PC-9 (cell line): Measurements from ENCODE around the gene MESP1. TPM values are rescaled to one million over a fixed set of nuclear protein-coding genes. Genes with fewer than 3 reads are reported as not detected.
A peak's percentile ranks its signal among the peaks of the same experiment; 100 is the strongest.

ENCODE experiments used
- BruUV-seq: library from RNA; stranded (reverse); fragments of 400-500 nt; replicated peaks from 2 replicates; lab custom pipeline; 2021; lab: Mats Ljungman, UMichigan
- CTCF ChIA-PET: fragments of 300-600 bp; sonication (Branson Sonifier 250); formaldehyde crosslinking; loops from one replicate; lab custom pipeline; 2022; ENCODE audit warnings: antibody characterized with exemption; lab: Charles Lee
- POLR2A ChIA-PET: fragments of 300-600 bp; sonication (Branson Sonifier 250); formaldehyde crosslinking; loops from one replicate; lab custom pipeline; 2022; ENCODE audit warnings: antibody characterized with exemption; ENCODE audit not compliant: unreplicated experiment; lab: Charles Lee
- DNase-seq, 2 experiments: peaks; one replicate each; pipeline versions ENCODE4 v3.0.0 to v3.0.0-alpha.2; 2015 to 2022; ENCODE audit warnings: mixed read lengths in 1 of 2
- H2AFZ ChIP-seq: fragments of 200-600 bp; sonication (generic); 2 replicates; pipeline ENCODE4 v1.8.1; 2017; ENCODE audit warnings: antibody characterized with exemption
- H3F3A ChIP-seq: fragments of 200-600 bp; sonication (generic); 2 replicates; pipeline ENCODE4 v1.8.1; 2017; ENCODE audit warnings: antibody characterized with exemption, mild to moderate bottlenecking, low read depth; ENCODE audit not compliant: insufficient read depth
- H3K27ac ChIP-seq: fragments of 200-600 bp; sonication (generic); 2 replicates; pipeline ENCODE4 v1.6.1; 2016; ENCODE audit warnings: mixed run types
- H3K27me3 ChIP-seq: fragments of 200-600 bp; sonication (generic); 2 replicates; pipeline ENCODE4 v1.6.1; 2016; ENCODE audit warnings: low read depth, mixed run types; ENCODE audit not compliant: insufficient read depth
- H3K36me3 ChIP-seq: fragments of 200-600 bp; sonication (generic); 2 replicates; pipeline ENCODE4 v1.6.1; 2016; ENCODE audit warnings: low read depth, mixed run types
- H3K4me1 ChIP-seq: fragments of 200-600 bp; sonication (generic); replicated peaks from 2 replicates; pipeline ENCODE4 v1.6.1; 2016; ENCODE audit warnings: mixed run types; ENCODE audit not compliant: insufficient read depth
- H3K4me2 ChIP-seq: fragments of 200-600 bp; sonication (generic); 2 replicates; pipeline ENCODE4 v1.6.1; 2017; ENCODE audit warnings: mixed run types
- H3K4me3 ChIP-seq: fragments of 200-600 bp; sonication (generic); 2 replicates; pipeline ENCODE4 v1.6.1; 2016; ENCODE audit warnings: mixed run types
- H3K79me2 ChIP-seq: fragments of 200-600 bp; sonication (generic); 2 replicates; pipeline ENCODE4 v1.6.1; 2017; ENCODE audit warnings: low read depth, mixed run types
- H3K9me2 ChIP-seq: fragments of 200-600 bp; sonication (generic); 2 replicates; pipeline ENCODE4 v1.8.1; 2017; ENCODE audit warnings: mild to moderate bottlenecking; ENCODE audit not compliant: insufficient read depth
- H3K9me3 ChIP-seq: fragments of 200-600 bp; sonication (generic); 2 replicates; pipeline ENCODE4 v1.8.1; 2016; ENCODE audit warnings: low read depth; ENCODE audit not compliant: insufficient read depth
- H4K20me1 ChIP-seq: fragments of 200-600 bp; sonication (generic); 2 replicates; pipeline ENCODE4 v1.8.1; 2017; ENCODE audit not compliant: insufficient read depth
- EZH2 ChIP-seq: fragments of 200-600 bp; sonication (generic); IDR thresholded peaks from 2 replicates; pipeline ENCODE4 v1.8.0; 2017; ENCODE audit warnings: antibody characterized with exemption, low read depth
- intact Hi-C: fragments of 100-400 bp; cut with micrococcal nuclease; formaldehyde crosslinking; loops from one replicate; pipeline ENCODE4 v1.10.0; 2022; ENCODE audit not compliant: unreplicated experiment
- total RNA-seq: library from RNA; stranded (reverse); gene quantifications from 2 replicates; pipeline ENCODE4 v1.2.3, GENCODE V29; 2021
- TF ChIP-seq, protein P1 (sequence below): fragments of 200-600 bp; sonication (generic); conservative IDR thresholded peaks from 2 replicates; pipeline ENCODE4 v1.6.1; 2017; ENCODE audit warnings: mixed run types, antibody characterized with exemption, mild to moderate bottlenecking, moderate library complexity

Gene MESP1
- total RNA-seq, 1 experiment from 2014 or later: 8.5 TPM

DNA sequence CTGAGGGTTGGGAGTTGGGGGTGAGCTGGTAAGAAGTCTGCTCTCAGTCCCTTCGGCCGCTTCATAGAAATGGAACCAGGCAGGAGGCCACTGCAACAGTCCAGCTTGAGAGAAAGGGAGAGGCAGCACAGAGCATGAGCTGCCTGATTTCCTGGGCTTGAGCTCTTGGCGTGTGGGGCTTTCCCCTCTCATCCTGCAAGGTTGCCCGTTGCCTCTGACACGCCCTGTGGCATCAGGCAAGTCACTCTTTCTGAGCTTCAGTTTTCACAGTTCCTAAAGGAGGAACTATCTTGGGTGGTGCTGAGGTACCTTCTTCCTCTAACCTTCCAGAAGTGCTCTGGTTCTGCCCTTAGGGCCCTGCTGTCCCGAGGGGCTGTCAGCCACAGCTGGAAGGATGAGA, 30.0 kb upstream of the MESP1 start:
- CTCF ChIA-PET: interaction anchor here (1.2 to 1.9 kb wide), 2 partner anchors 20 to 56 kb away, joined by 5 to 8 read pairs; no protein-coding TSS in a partner anchor
- Histone ChIP-seq H3F3A (peaks cover 59% of the 10 kb centered on the region), H3K36me3 (peaks cover 5% of the 10 kb centered on the region; the same call in 1 of the 2 replicates), H3K4me1 (peaks cover 67% of the 10 kb centered on the region), H3K4me2 (peak overlapping the region; percentile 63), H3K27me3 (no peaks in the 10 kb centered on the region), H3K9me2 (no peaks in the 10 kb centered on the region), H3K9me3 (no peaks in the 10 kb centered on the region), H3K79me2 (no peaks in the 10 kb centered on the region), H4K20me1 (no peaks in the 10 kb centered on the region), H2AFZ (peak overlapping the region; percentile 26; the same call in 1 of the 2 replicates), H3K27ac (peak overlapping the region; percentile 96), H3K4me3 (no peak overlapping the region)
- intact Hi-C loops: loop anchor here (1.0 kb wide), 1 partner anchor 20 kb away; no protein-coding TSS in a partner anchor
- TSS peak; percentile 30 for BruUV-seq
- POLR2A ChIA-PET: interaction anchor here (0.6 kb wide), 2 partner anchors 47 to 139 kb away, joined by 4 to 7 read pairs; no protein-coding TSS in a partner anchor
- DNase-seq: peak; percentile 45 to 59
- TF ChIP-seq, protein P1, sequence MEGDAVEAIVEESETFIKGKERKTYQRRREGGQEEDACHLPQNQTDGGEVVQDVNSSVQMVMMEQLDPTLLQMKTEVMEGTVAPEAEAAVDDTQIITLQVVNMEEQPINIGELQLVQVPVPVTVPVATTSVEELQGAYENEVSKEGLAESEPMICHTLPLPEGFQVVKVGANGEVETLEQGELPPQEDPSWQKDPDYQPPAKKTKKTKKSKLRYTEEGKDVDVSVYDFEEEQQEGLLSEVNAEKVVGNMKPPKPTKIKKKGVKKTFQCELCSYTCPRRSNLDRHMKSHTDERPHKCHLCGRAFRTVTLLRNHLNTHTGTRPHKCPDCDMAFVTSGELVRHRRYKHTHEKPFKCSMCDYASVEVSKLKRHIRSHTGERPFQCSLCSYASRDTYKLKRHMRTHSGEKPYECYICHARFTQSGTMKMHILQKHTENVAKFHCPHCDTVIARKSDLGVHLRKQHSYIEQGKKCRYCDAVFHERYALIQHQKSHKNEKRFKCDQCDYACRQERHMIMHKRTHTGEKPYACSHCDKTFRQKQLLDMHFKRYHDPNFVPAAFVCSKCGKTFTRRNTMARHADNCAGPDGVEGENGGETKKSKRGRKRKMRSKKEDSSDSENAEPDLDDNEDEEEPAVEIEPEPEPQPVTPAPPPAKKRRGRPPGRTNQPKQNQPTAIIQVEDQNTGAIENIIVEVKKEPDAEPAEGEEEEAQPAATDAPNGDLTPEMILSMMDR: no peak
- no peak for TF ChIP-seq EZH2

DNA sequence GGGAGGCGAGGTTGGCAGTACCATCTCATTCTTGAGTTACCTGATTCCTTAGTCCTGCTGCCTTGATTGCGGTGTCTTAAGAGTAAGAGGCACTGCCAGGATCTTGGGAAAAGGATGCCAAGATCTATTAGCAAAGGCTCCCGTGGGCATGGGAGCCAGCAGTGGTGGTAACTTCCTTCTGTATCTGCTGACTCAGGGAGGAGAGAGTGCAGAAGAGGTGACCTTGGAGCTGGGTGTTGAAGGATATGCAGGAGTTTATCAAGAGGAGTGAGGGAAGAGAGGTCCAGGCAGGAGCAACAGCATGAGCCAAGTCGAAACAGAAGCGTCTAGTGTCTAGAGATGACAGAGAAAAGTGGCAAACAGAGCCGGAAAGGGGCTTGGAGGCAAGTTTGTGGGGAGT, 29.6 kb upstream of the MESP1 start:
- Histone ChIP-seq H3K9me3 (no peaks in the 10 kb centered on the region), H3K9me2 (no peaks in the 10 kb centered on the region), H3K4me2 (peak overlapping the region; percentile 63), H3K36me3 (peaks cover 5% of the 10 kb centered on the region; the same call in 1 of the 2 replicates), H3K27ac (peak overlapping the region; percentile 96), H3K4me3 (no peak overlapping the region), H3K27me3 (no peaks in the 10 kb centered on the region), H3K4me1 (peaks cover 63% of the 10 kb centered on the region), H3K79me2 (no peaks in the 10 kb centered on the region), H3F3A (peaks cover 55% of the 10 kb centered on the region), H4K20me1 (no peaks in the 10 kb centered on the region), H2AFZ (no peak overlapping the region)
- no peak for DNase-seq
- intact Hi-C loops: no loop called here
- TF ChIP-seq, protein P1: no peak
- no peak for TF ChIP-seq EZH2
- CTCF ChIA-PET: interaction anchor here (1.2 to 1.9 kb wide), 2 partner anchors 19 to 56 kb away, joined by 5 to 8 read pairs; no protein-coding TSS in a partner anchor
- POLR2A ChIA-PET: interaction anchor here (0.6 kb wide), 2 partner anchors 48 to 139 kb away, joined by 4 to 7 read pairs; no protein-coding TSS in a partner anchor
- no TSS peak for BruUV-seq

DNA sequence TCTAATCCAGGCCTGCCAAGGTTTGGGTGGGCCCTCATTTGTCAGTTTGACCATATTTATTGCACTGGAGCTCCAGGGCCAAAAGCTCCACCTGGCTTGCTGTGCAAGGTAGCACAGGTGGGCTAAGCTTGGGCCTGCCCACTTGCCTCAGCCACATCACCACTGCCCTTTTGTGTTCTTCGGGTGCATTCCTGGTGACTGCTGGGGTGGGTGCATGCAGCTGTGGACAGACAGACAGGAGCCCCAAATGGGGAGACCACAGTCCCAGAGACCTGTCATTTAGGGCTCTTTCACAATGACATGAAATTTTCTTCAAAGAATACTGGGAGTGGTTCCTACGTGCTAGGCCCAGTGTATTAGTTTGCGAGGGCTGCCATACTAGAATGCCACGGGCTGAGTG, 27.8 kb upstream of the MESP1 start:
- no peak for DNase-seq

More for the DNA sequence above, 27.8 kb upstream of the MESP1 start:
- no TSS peak for BruUV-seq
- TF ChIP-seq, protein P1: no peak
- no peak for TF ChIP-seq EZH2
- H3K27me3 ChIP-seq: no peaks in the 10 kb centered on the region
- H3K4me2 ChIP-seq: no peak overlapping the region
- peaks cover 46% of the 10 kb centered on the region for H3K4me1 ChIP-seq
- no peaks in the 10 kb centered on the region for H4K20me1 ChIP-seq
- H3K79me2 ChIP-seq: no peaks in the 10 kb centered on the region
- ChIA-PET POLR2A (no interaction called here), CTCF (no interaction called here)
- H3K9me3 ChIP-seq: no peaks in the 10 kb centered on the region
- H3K36me3 ChIP-seq: no peaks in the 10 kb centered on the region
- H3K27ac ChIP-seq: no peak overlapping the region
- H3F3A ChIP-seq: peaks cover 39% of the 10 kb centered on the region
- no peak overlapping the region for H3K4me3 ChIP-seq
- intact Hi-C loops: no loop called here
- no peaks in the 10 kb centered on the region for H3K9me2 ChIP-seq
- H2AFZ ChIP-seq: no peak overlapping the region
